Measurements from ENCODE around the gene NFAT5.

GRCh38 chr16:69618307-69618706, 52.5 kb downstream of the NFAT5 start:
- no peak for TF ChIP-seq CTCF (IDR thresholded peaks at IDR 0.05)
- TF ChIP-seq POLR2A (IDR thresholded peaks at IDR 0.05) = no peak

Measured in testis (tissue), 2 donors.